Measurements from ENCODE around the gene P2RY8. TPM values are rescaled to one million over a fixed set of nuclear protein-coding genes. Genes with fewer than 3 reads are reported as not detected.

Gene P2RY8
- total RNA-seq, 3 donors from 2014 or later, result 1.3 to 3.2 (median 1.5) TPM

- peak overlapping the region in 1 of 3 donors; percentile 29 for H3K4me3 ChIP-seq
- no peaks in the 10 kb centered on the region for H3K9me3 ChIP-seq
- peak overlapping the region in 1 of 2 donors; percentile 52 for H3K27ac ChIP-seq
- no peaks in the 10 kb centered on the region for H3K36me3 ChIP-seq
- DNase-seq (ENCODE audit: low spot score in 2 of 2), result no peak
- intact Hi-C loops (cut with DNase I; ENCODE audit: low total_unique reads), result no loop called here
- no peaks in the 10 kb centered on the region for H3K27me3 ChIP-seq
- no peaks in the 10 kb centered on the region for H3K4me1 ChIP-seq
- TF ChIP-seq POLR2A (IDR thresholded peaks at IDR 0.05) (no peak), POLR2AphosphoS5 (IDR thresholded peaks at IDR 0.05) (no peak)
Measured at GRCh38 chrX:1500701-1501624, 36.0 kb downstream of the P2RY8 start.

DNA sequence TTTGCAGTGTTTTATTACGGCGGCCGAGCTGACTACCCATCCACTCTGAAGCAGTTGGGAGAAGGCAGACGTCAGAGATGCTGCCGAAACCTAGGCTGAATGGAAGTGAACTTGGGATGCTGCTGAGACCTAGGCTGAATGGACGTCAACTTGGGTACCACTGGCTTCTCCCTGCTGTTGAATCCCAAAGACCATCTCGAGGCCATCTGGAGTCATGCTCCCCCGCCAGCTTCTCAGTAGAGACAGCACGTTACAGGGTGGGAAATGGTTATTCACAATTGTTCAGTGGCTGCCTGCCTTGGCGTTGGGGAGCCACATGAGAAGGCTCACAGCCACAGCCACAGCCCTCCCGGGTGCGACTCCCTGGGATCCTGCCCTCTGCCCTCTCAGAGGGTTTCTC, 40.9 kb downstream of the P2RY8 start:
- H3K27me3 ChIP-seq, result no peaks in the 10 kb centered on the region
- no peak for TF ChIP-seq POLR2A (IDR thresholded peaks at IDR 0.05)
- TF ChIP-seq POLR2AphosphoS5 (IDR thresholded peaks at IDR 0.05), result no peak
- TF ChIP-seq, protein P1, sequence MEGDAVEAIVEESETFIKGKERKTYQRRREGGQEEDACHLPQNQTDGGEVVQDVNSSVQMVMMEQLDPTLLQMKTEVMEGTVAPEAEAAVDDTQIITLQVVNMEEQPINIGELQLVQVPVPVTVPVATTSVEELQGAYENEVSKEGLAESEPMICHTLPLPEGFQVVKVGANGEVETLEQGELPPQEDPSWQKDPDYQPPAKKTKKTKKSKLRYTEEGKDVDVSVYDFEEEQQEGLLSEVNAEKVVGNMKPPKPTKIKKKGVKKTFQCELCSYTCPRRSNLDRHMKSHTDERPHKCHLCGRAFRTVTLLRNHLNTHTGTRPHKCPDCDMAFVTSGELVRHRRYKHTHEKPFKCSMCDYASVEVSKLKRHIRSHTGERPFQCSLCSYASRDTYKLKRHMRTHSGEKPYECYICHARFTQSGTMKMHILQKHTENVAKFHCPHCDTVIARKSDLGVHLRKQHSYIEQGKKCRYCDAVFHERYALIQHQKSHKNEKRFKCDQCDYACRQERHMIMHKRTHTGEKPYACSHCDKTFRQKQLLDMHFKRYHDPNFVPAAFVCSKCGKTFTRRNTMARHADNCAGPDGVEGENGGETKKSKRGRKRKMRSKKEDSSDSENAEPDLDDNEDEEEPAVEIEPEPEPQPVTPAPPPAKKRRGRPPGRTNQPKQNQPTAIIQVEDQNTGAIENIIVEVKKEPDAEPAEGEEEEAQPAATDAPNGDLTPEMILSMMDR (IDR thresholded peaks at IDR 0.05), result no peak
- H3K4me1 ChIP-seq, result no peaks in the 10 kb centered on the region
- H3K36me3 ChIP-seq, result no peaks in the 10 kb centered on the region
- DNase-seq (ENCODE audit: low spot score in 2 of 2), result no peak
- intact Hi-C loops (cut with DNase I; ENCODE audit: low total_unique reads), result no loop called here
- H3K27ac ChIP-seq, result no peak overlapping the region
- peaks cover 8 to 9% of the 10 kb centered on the region in 2 donors for H3K9me3 ChIP-seq
- no peak overlapping the region for H3K4me3 ChIP-seq

DNA sequence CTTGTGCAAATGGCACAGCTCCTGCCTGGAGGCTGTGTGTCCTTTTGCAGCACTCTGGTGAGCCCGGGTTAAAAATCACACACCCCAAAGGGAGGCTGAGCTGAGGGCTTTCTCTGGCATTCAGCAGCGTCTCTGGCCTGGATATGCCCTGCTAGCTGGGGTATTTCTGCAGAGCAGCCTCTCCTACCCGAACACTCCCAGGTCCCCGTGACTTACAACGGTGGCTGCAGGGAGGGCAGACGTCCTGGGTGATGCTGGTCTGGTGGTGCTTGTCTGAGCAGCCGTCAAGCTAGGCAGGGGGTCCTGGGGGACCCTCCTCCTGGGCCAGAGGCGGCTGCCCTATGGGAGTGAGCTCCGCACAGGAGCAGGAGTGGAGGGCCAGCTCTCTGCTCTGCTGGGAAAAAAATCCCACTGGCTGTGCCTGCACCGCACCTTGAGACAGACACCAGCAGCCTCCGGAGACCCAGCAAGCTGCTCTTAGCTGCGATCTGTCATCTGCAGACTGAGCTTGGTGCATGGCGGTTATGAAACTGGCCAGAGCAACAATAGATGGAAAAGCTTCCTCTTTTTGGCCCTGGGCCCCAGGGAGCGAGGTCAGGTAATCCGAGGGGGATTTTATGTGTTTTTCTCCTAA, 43.0 kb downstream of the P2RY8 start:
- Histone ChIP-seq H3K27ac (no peak overlapping the region), H3K27me3 (no peaks in the 10 kb centered on the region), H3K9me3 (peaks cover 8 to 9% of the 10 kb centered on the region in 2 donors), H3K4me1 (no peaks in the 10 kb centered on the region), H3K36me3 (no peaks in the 10 kb centered on the region), H3K4me3 (no peak overlapping the region)
- no peak for DNase-seq (ENCODE audit: low spot score in 2 of 2)
- no peak for TF ChIP-seq POLR2AphosphoS5 (IDR thresholded peaks at IDR 0.05)
- no peak for TF ChIP-seq POLR2A (IDR thresholded peaks at IDR 0.05)
- TF ChIP-seq, protein P1 (IDR thresholded peaks at IDR 0.05), result no peak
- intact Hi-C loops (cut with DNase I; ENCODE audit: low total_unique reads), result no loop called here

DNA sequence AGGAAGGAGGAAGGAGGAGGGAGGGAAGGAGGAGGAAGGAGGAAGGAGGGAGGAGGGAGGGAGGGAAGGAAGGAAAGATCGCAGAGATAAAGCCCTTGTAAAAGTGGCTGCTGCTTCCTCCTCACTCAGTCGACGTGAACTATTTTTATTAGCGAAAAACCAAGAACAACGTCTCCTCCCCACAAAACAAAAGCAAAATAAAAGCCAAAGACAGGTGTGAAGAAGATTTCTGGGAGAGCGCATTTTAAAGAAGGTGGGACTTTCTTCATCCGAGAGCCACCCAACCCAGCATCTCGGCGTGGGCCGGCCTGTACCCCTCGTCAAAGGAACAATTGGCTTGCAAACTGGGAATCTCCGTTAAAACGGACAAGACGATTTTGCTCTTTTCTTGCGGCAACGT, 43.6 kb downstream of the P2RY8 start:
- no peaks in the 10 kb centered on the region for H3K36me3 ChIP-seq
- H3K27ac ChIP-seq, result no peak overlapping the region
- no peak for DNase-seq (ENCODE audit: low spot score in 2 of 2)
- H3K9me3 ChIP-seq, result peaks cover 8 to 9% of the 10 kb centered on the region in 2 donors
- no peaks in the 10 kb centered on the region for H3K4me1 ChIP-seq
- no peaks in the 10 kb centered on the region for H3K27me3 ChIP-seq
- intact Hi-C loops (cut with DNase I; ENCODE audit: low total_unique reads), result no loop called here
- H3K4me3 ChIP-seq, result no peak overlapping the region
- TF ChIP-seq POLR2A (IDR thresholded peaks at IDR 0.05) (no peak), POLR2AphosphoS5 (IDR thresholded peaks at IDR 0.05) (no peak)
- TF ChIP-seq, protein P1 (IDR thresholded peaks at IDR 0.05), result no peak

GRCh38 chrX:1492421-1493012, 44.5 kb downstream of the P2RY8 start:
- DNase-seq (ENCODE audit: low spot score in 2 of 2), result no peak
- peaks cover 8 to 9% of the 10 kb centered on the region in 2 donors for H3K9me3 ChIP-seq
- intact Hi-C loops (cut with DNase I; ENCODE audit: low total_unique reads), result no loop called here

More at GRCh38 chrX:1492421-1493012, 44.5 kb downstream of the P2RY8 start:
- Histone ChIP-seq H3K4me3 (no peak overlapping the region), H3K27ac (no peak overlapping the region), H3K27me3 (peaks cover 0 to 1% of the 10 kb centered on the region in 2 donors), H3K36me3 (no peaks in the 10 kb centered on the region), H3K4me1 (no peaks in the 10 kb centered on the region)
- TF ChIP-seq, protein P1 (IDR thresholded peaks at IDR 0.05), result no peak
- no peak for TF ChIP-seq POLR2A (IDR thresholded peaks at IDR 0.05)
- TF ChIP-seq POLR2AphosphoS5 (IDR thresholded peaks at IDR 0.05), result no peak
